NCI-H446 (cell line): Measurements from ENCODE around the gene CCDC148.
"Not testable (repeated sequence)": the region's sequence is repeated elsewhere in the genome, so short reads cannot be mapped to it uniquely, and the experiment has no call there.

Source experiments
- DNase-seq, 2 experiments: peaks; one replicate each; lab custom pipeline; 2025; lab: John Stamatoyannopoulos, UW

Gene CCDC148

GRCh38 chr2:158482594-158482993 lies 26.0 kb upstream of the CCDC148 start:
- no peak for DNase-seq

DNA sequence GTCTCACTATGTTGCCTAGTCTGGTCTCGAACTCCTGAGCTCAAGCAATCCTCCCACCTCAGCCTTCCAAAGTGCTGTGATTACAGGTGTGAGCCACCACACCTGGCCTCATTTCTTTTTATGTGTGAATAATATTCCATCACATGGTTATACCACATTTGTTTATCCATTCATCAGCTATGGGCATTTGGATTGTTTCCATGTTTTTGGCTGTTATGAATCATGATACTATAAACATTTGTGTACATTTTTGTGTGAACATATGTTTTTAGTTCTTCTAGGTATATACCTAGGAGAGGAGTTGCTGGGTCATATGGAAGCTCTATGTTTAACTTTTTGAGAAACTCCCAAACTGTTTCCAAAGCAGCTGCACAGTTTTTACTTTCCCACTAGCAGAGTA lies 24.6 kb upstream of the CCDC148 start:
- DNase-seq = no peak

- DNase-seq = no peak
Measured at GRCh38 chr2:158478816-158479215, 22.3 kb upstream of the CCDC148 start.

DNA sequence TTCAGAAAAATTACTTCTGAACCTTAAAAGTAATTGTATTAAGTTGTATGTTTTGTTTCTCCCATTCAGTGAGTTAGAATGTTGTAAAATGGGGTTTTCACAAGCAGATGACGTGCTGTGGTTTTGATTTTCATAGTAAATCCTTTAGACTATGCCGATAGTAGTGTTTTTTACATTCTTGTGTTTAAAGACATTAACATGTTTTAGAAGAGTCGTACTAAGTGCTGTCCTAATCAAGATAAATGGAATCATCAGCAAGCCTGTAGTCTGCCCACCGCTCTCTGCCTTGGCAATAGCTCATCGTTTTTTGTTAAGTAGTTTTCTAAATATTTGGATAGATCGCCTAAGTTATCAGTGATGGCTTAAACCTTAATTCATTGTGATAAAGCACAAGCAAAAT lies 21.7 kb upstream of the CCDC148 start:
- no peak for DNase-seq

DNA sequence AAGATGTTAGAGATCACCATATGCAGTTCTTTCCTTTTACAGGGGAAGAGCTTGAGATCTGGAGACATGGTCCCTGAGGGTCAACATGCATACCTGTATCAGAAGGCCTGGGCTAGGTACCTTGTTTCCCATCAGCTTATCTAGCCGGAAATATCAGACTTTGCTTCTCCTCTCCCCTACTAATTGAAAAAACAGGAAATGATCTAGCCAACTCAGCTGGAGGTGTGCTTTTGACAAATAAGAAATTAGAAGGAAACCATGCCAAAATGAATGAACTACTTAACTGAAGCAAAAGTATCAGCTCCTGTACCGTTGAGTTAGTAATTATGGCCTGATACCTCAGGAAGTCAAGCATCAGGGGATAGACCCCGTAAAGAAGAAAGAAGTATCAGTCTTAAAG lies 20.6 kb upstream of the CCDC148 start:
- DNase-seq = no peak

GRCh38 chr2:158474526-158475011 lies 18.0 kb upstream of the CCDC148 start:
- not testable (repeated sequence) for DNase-seq

- no peak for DNase-seq
Measured at GRCh38 chr2:158473719-158474392, 17.3 kb upstream of the CCDC148 start.

GRCh38 chr2:158473300-158473699 lies 16.7 kb upstream of the CCDC148 start:
- DNase-seq = not testable (repeated sequence)

GRCh38 chr2:158472829-158473228 lies 16.3 kb upstream of the CCDC148 start:
- not testable (repeated sequence) for DNase-seq

GRCh38 chr2:158467248-158467647 lies 10.7 kb upstream of the CCDC148 start:
- no peak for DNase-seq

- DNase-seq = no peak
Measured at GRCh38 chr2:158464426-158465281, 8.1 kb upstream of the CCDC148 start.

DNA sequence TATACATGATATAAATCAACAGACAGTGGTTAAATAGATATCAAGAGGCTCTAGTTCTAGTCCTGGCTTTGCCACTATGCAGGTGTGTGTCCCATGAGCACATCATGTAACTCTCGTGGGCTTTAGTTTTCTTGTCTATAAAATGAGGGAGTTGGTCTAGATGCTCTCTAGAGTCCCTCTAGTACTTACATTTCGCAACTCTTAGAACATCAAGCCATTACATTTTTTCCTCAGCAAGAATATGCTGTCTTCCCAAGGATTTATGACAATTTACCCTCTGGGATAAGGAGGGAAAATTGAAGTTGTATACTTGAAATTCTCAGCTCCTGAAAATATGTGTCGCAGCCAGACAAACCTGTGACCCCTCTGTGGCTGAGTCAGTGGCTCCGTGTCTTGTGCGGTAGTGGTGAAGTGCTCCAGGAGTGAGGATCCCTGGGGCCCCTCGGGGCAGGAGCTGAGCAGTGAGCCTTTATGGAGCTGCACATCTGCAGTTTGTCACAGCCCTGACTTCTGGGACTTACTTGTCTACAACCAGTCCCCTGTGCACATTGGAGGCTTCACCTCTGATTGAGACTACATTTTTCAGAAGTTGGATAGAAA lies 7.0 kb upstream of the CCDC148 start:
- DNase-seq = no peak

DNA sequence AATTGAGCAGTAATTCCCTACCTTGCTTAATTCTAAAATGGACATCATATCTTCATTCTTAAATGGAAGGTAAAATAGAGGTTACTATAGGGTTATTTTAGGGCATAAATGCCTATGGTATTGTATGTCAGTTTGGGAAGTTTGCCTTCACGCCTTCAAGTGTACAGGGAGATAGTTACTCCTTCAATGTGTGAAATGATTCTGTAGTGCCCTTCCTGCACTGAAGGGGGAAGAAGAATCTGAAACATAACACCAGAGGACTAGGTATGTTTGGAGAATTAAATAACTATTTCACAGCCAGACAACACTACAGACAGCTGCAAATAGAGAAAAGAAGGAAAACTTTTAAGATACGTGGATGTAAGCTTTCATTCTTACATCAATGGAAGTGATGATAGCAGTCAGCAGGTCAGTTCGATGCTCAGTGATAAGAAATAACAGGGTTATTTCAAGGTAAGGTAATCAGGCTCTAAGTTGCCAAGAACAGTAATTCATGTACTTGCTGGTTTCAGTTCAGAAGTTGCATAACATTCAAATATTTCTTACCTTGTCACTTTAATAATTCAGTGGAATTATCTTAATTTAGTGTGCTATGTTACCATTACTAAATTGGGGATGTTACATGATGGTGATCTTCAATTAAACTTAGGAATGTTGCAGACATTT lies 4.2 kb upstream of the CCDC148 start:
- no peak for DNase-seq

DNA sequence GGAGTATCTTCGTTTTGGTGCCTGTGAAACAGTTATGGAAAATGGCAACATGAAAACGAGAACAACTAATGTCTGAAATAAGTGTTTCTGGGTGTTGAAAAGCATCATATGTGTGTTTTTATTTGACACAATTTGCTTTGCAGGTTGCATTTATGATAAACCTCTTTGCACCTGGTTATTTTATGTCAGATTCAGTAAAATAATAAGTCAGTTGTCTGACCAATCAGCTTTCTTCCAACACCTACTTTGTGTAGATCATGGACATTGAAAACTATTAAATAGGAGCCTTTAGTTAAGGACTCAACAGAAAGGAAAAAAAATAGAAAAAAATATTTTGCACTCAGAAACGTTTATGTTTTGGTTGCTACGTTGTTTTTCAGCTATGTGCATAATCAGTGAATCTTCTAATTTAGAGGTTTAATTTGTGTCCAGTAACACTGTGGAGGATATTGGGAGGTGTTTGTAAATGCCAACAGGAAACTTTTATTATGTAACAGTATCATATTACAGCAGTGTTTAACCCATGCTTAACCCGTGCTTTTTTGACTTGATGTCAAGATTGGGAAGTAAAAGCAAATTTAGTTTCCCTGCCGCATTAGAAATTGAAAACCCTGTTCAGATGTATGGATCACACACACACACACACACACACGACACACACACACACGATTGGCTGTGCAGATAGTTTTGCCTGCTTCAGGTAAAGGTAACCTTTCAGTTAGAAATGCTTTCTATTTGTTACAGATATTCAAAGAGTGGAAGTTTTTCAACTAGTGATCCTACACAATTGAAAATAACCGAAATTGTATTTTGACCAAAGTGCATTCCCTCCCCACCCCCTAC lies 2.8 kb upstream of the CCDC148 start:
- DNase-seq = no peak

GRCh38 chr2:158458617-158458920 lies 2.0 kb upstream of the CCDC148 start:
- no peak for DNase-seq

DNA sequence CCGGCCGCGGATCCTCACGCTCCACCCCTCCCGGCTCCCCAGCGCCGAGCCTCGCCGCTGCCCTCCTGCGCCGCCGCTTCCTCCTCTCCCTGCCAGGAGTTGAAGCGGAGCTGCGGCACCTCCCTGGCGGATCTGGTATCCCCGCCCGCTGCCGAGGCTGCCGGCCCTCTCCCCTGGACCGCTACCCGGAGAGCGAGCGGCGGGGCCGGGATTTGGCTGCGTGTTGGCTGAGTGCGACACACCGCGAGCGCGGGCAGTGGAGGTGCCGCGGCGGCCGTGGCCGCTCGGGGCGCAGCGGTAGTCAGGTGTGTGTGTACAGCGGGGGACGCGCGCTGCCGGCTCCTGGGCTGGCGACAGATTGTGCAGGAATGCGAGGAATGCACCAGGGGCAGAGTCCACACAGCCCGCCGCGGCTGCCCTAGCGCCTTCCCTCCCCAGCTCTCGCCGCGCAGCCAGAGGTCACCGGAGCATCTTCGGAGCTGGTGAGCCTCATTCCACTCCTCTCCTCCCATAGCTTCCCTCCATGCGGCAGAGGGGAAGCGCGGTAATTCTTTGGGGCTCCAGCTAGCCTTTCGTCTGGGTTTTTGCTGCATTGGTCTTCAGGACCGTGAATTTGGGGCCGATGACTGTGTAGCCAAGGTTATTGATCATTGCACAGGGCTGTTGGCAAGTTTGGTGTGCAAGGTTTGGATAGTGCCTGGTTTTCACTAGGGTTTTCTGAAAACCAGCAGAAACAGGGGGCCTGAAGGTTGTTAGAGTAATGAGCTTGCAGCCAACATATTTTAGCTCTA lies 1.5 kb upstream of the CCDC148 start:
- no peak for DNase-seq

DNA sequence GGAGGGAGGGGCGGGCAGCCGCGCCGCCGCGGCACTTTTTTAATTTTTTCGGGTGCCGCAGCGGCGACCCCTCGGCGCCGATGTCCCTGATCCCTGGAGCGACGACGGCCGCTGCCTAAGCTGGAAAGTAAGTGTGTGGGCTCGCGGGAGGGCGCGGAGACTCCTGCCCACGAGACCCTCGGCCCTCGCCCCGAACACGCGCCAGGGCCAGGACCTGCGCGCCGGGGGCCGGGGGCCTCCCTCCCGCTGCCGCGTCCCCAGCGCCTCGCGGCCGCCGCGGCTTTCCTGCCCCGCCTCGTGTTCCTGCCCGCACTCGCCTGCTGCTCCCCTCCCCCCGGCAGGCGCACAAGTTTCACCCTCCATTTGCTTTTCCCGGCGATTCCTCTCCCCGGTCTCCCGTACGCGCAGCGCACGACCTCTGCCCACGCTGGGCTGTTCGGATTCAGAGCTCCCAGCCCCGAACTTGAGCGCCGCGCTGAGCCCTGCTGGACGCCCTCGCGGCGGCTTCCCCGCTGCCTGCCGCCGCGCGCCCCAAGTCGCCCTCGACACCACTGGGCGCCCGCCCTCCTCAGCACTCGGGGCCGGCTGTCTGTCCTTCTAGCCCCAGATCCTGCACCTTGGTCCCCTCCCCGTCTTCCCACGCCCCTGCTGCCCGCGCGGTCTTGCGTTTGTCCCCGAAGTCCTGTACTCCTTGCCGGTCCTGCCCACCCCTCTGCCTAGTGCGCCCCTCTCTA lies 706 bp upstream of the CCDC148 start:
- DNase-seq = peak; percentile 9 to 46

DNA sequence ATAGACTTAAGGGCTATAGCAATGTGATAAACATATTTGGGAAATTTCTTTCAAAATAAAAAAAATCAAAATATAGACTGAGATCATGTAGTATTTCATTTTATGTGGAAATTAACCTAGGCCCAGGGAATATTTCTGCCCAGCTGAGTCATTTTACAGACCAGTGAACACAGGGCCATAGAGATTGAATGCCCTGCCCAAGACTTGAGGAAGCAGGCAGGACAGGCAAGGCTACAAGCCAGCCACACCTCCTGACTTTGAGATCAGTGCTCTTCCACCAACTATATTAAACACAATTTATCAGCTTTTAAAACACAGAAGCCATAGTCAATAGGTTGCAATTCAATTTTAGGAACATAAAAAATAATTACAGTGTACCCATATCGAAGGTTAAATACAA lies 12.9 kb downstream of the CCDC148 start:
- no peak for DNase-seq

DNA sequence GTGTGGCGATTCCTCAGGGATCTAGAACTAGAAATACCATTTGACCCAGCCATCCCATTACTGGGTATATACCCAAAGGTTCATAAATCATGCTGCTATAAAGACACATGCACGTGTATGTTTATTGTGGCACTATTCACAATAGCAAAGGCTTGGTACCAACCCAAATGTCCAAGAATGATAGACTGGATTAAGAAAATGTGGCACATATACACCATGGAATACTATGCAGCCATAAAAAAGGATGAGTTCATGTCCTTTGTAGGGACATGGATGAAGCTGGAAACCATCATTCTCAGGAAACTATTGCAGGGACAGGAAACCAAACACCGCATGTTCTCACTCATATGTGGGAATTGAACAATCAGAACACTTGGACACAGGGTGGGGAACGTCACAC lies 17.5 kb downstream of the CCDC148 start:
- DNase-seq = not testable (repeated sequence)

DNA sequence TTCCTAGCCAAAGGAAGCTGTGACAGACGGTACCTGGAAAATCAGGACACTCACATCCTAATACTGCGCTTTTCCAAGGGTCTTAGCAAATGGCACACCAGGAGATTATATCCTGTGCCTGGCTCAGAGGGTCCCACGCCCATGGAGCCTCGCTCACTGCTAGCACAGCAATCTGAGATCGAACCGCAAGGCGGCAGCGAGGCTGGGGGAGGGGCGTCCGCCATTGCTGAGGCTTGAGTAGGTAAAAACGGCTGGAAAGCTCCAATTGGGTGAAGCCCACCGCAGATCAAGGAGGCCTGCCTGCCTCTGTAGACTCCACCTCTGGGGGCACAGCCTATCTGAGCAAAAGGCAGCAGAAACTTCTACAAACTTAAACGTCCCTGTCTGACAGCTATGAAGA lies 22.8 kb downstream of the CCDC148 start:
- not testable (repeated sequence) for DNase-seq
